Measurements from ENCODE around the gene TRAPPC2L.

The TRAPPC2L gene

GRCh38 chr16:88830258-88830657, 26.7 kb upstream of the TRAPPC2L start:
- no peak overlapping the region for H3K9ac ChIP-seq (ENCODE audit: low read length in 5 of 5)
- peaks cover 0 to 48% (median 27%) of the 10 kb centered on the region in 5 donors for H3K36me3 ChIP-seq (ENCODE audit: control insufficient read depth in 5 of 5, insufficient read depth in 5 of 5, low read length in 5 of 5)
- H3K4me1 ChIP-seq (ENCODE audit: control insufficient read depth in 5 of 5, insufficient read depth in 5 of 5, low read length in 5 of 5), result no peaks in the 10 kb centered on the region
- H3K9me3 ChIP-seq (ENCODE audit: control insufficient read depth in 5 of 5, low read length in 5 of 5), result no peaks in the 10 kb centered on the region
- no peaks in the 10 kb centered on the region for H3K27me3 ChIP-seq (ENCODE audit: control insufficient read depth in 5 of 5, insufficient read depth in 4 of 5, low read length in 5 of 5)
- no peak overlapping the region for H3K27ac ChIP-seq (ENCODE audit: low read depth, low read length)
- H3K4me3 ChIP-seq (ENCODE audit: low read depth in 1 of 5, low read length in 5 of 5), result no peak overlapping the region

GRCh38 chr16:88830783-88831182, 26.1 kb upstream of the TRAPPC2L start:
- peaks cover 0 to 50% (median 27%) of the 10 kb centered on the region in 5 donors for H3K36me3 ChIP-seq (ENCODE audit: control insufficient read depth in 5 of 5, insufficient read depth in 5 of 5, low read length in 5 of 5)
- no peak overlapping the region for H3K27ac ChIP-seq (ENCODE audit: low read depth, low read length)
- H3K4me3 ChIP-seq (ENCODE audit: low read depth in 1 of 5, low read length in 5 of 5), result no peak overlapping the region
- H3K4me1 ChIP-seq (ENCODE audit: control insufficient read depth in 5 of 5, insufficient read depth in 5 of 5, low read length in 5 of 5), result no peaks in the 10 kb centered on the region
- H3K9me3 ChIP-seq (ENCODE audit: control insufficient read depth in 5 of 5, low read length in 5 of 5), result no peaks in the 10 kb centered on the region
- H3K27me3 ChIP-seq (ENCODE audit: control insufficient read depth in 5 of 5, insufficient read depth in 4 of 5, low read length in 5 of 5), result no peaks in the 10 kb centered on the region
- H3K9ac ChIP-seq (ENCODE audit: low read length in 5 of 5), result no peak overlapping the region

GRCh38 chr16:88831838-88832237, 25.1 kb upstream of the TRAPPC2L start:
- Histone ChIP-seq H3K9me3 (ENCODE audit: control insufficient read depth in 5 of 5, low read length in 5 of 5) (no peaks in the 10 kb centered on the region), H3K9ac (ENCODE audit: low read length in 5 of 5) (no peak overlapping the region), H3K4me3 (ENCODE audit: low read depth in 1 of 5, low read length in 5 of 5) (no peak overlapping the region), H3K4me1 (ENCODE audit: control insufficient read depth in 5 of 5, insufficient read depth in 5 of 5, low read length in 5 of 5) (no peaks in the 10 kb centered on the region), H3K36me3 (ENCODE audit: control insufficient read depth in 5 of 5, insufficient read depth in 5 of 5, low read length in 5 of 5) (peaks cover 0 to 48% (median 26%) of the 10 kb centered on the region in 5 donors), H3K27me3 (ENCODE audit: control insufficient read depth in 5 of 5, insufficient read depth in 4 of 5, low read length in 5 of 5) (no peaks in the 10 kb centered on the region), H3K27ac (ENCODE audit: low read depth, low read length) (no peak overlapping the region)

- Histone ChIP-seq H3K9me3 (ENCODE audit: control insufficient read depth in 5 of 5, low read length in 5 of 5) (no peaks in the 10 kb centered on the region), H3K27ac (ENCODE audit: low read depth, low read length) (no peak overlapping the region), H3K27me3 (ENCODE audit: control insufficient read depth in 5 of 5, insufficient read depth in 4 of 5, low read length in 5 of 5) (no peaks in the 10 kb centered on the region), H3K9ac (ENCODE audit: low read length in 5 of 5) (no peak overlapping the region), H3K36me3 (ENCODE audit: control insufficient read depth in 5 of 5, insufficient read depth in 5 of 5, low read length in 5 of 5) (peaks cover 0 to 45% (median 29%) of the 10 kb centered on the region in 5 donors), H3K4me1 (ENCODE audit: control insufficient read depth in 5 of 5, insufficient read depth in 5 of 5, low read length in 5 of 5) (no peaks in the 10 kb centered on the region), H3K4me3 (ENCODE audit: low read depth in 1 of 5, low read length in 5 of 5) (no peak overlapping the region)
These were observed 23.8 kb upstream of the TRAPPC2L start for GRCh38 chr16:88833086-88833485.

- H3K9me3 ChIP-seq (ENCODE audit: control insufficient read depth in 5 of 5, low read length in 5 of 5), result no peaks in the 10 kb centered on the region
- no peak overlapping the region for H3K9ac ChIP-seq (ENCODE audit: low read length in 5 of 5)
- H3K27ac ChIP-seq (ENCODE audit: low read depth, low read length), result no peak overlapping the region
- peaks cover 0 to 51% (median 33%) of the 10 kb centered on the region in 5 donors for H3K36me3 ChIP-seq (ENCODE audit: control insufficient read depth in 5 of 5, insufficient read depth in 5 of 5, low read length in 5 of 5)
- no peak overlapping the region for H3K4me3 ChIP-seq (ENCODE audit: low read depth in 1 of 5, low read length in 5 of 5)
- no peaks in the 10 kb centered on the region for H3K27me3 ChIP-seq (ENCODE audit: control insufficient read depth in 5 of 5, insufficient read depth in 4 of 5, low read length in 5 of 5)
- H3K4me1 ChIP-seq (ENCODE audit: control insufficient read depth in 5 of 5, insufficient read depth in 5 of 5, low read length in 5 of 5), result no peaks in the 10 kb centered on the region
These were observed 22.3 kb upstream of the TRAPPC2L start for GRCh38 chr16:88834670-88835069.

- Histone ChIP-seq H3K27ac (ENCODE audit: low read depth, low read length) (no peak overlapping the region), H3K36me3 (ENCODE audit: control insufficient read depth in 5 of 5, insufficient read depth in 5 of 5, low read length in 5 of 5) (peaks cover 0 to 54% (median 40%) of the 10 kb centered on the region in 5 donors)
These were observed 21.5 kb upstream of the TRAPPC2L start for GRCh38 chr16:88835383-88835782.

GRCh38 chr16:88835818-88836217, 21.1 kb upstream of the TRAPPC2L start:
- Histone ChIP-seq H3K4me1 (ENCODE audit: control insufficient read depth in 5 of 5, insufficient read depth in 5 of 5, low read length in 5 of 5) (no peaks in the 10 kb centered on the region), H3K27ac (ENCODE audit: low read depth, low read length) (no peak overlapping the region), H3K9me3 (ENCODE audit: control insufficient read depth in 5 of 5, low read length in 5 of 5) (no peaks in the 10 kb centered on the region), H3K27me3 (ENCODE audit: control insufficient read depth in 5 of 5, insufficient read depth in 4 of 5, low read length in 5 of 5) (no peaks in the 10 kb centered on the region), H3K4me3 (ENCODE audit: low read depth in 1 of 5, low read length in 5 of 5) (no peak overlapping the region), H3K9ac (ENCODE audit: low read length in 5 of 5) (no peak overlapping the region), H3K36me3 (ENCODE audit: control insufficient read depth in 5 of 5, insufficient read depth in 5 of 5, low read length in 5 of 5) (peaks cover 0 to 54% (median 40%) of the 10 kb centered on the region in 5 donors)

More at GRCh38 chr16:88835383-88835782, 21.5 kb upstream of the TRAPPC2L start:
- Histone ChIP-seq H3K4me1 (ENCODE audit: control insufficient read depth in 5 of 5, insufficient read depth in 5 of 5, low read length in 5 of 5) (no peaks in the 10 kb centered on the region), H3K4me3 (ENCODE audit: low read depth in 1 of 5, low read length in 5 of 5) (no peak overlapping the region), H3K9ac (ENCODE audit: low read length in 5 of 5) (no peak overlapping the region), H3K27me3 (ENCODE audit: control insufficient read depth in 5 of 5, insufficient read depth in 4 of 5, low read length in 5 of 5) (no peaks in the 10 kb centered on the region), H3K9me3 (ENCODE audit: control insufficient read depth in 5 of 5, low read length in 5 of 5) (no peaks in the 10 kb centered on the region)

GRCh38 chr16:88836791-88837190, 20.1 kb upstream of the TRAPPC2L start:
- Histone ChIP-seq H3K4me3 (ENCODE audit: low read depth in 1 of 5, low read length in 5 of 5) (no peak overlapping the region), H3K27ac (ENCODE audit: low read depth, low read length) (no peak overlapping the region), H3K9ac (ENCODE audit: low read length in 5 of 5) (no peak overlapping the region), H3K9me3 (ENCODE audit: control insufficient read depth in 5 of 5, low read length in 5 of 5) (no peaks in the 10 kb centered on the region), H3K27me3 (ENCODE audit: control insufficient read depth in 5 of 5, insufficient read depth in 4 of 5, low read length in 5 of 5) (no peaks in the 10 kb centered on the region), H3K36me3 (ENCODE audit: control insufficient read depth in 5 of 5, insufficient read depth in 5 of 5, low read length in 5 of 5) (peaks cover 0 to 56% (median 38%) of the 10 kb centered on the region in 5 donors), H3K4me1 (ENCODE audit: control insufficient read depth in 5 of 5, insufficient read depth in 5 of 5, low read length in 5 of 5) (no peaks in the 10 kb centered on the region)

- Histone ChIP-seq H3K9me3 (ENCODE audit: control insufficient read depth in 5 of 5, low read length in 5 of 5) (no peaks in the 10 kb centered on the region), H3K36me3 (ENCODE audit: control insufficient read depth in 5 of 5, insufficient read depth in 5 of 5, low read length in 5 of 5) (peaks cover 0 to 65% (median 45%) of the 10 kb centered on the region in 5 donors), H3K27me3 (ENCODE audit: control insufficient read depth in 5 of 5, insufficient read depth in 4 of 5, low read length in 5 of 5) (no peaks in the 10 kb centered on the region), H3K27ac (ENCODE audit: low read depth, low read length) (no peak overlapping the region), H3K4me3 (ENCODE audit: low read depth in 1 of 5, low read length in 5 of 5) (no peak overlapping the region), H3K4me1 (ENCODE audit: control insufficient read depth in 5 of 5, insufficient read depth in 5 of 5, low read length in 5 of 5) (no peaks in the 10 kb centered on the region), H3K9ac (ENCODE audit: low read length in 5 of 5) (no peak overlapping the region)
These were observed 19.1 kb upstream of the TRAPPC2L start for GRCh38 chr16:88837806-88838205.

- Histone ChIP-seq H3K27ac (ENCODE audit: low read depth, low read length) (no peak overlapping the region), H3K9ac (ENCODE audit: low read length in 5 of 5) (no peak overlapping the region), H3K9me3 (ENCODE audit: control insufficient read depth in 5 of 5, low read length in 5 of 5) (no peaks in the 10 kb centered on the region), H3K4me3 (ENCODE audit: low read depth in 1 of 5, low read length in 5 of 5) (no peak overlapping the region), H3K36me3 (ENCODE audit: control insufficient read depth in 5 of 5, insufficient read depth in 5 of 5, low read length in 5 of 5) (peaks cover 0 to 73% (median 52%) of the 10 kb centered on the region in 5 donors), H3K27me3 (ENCODE audit: control insufficient read depth in 5 of 5, insufficient read depth in 4 of 5, low read length in 5 of 5) (no peaks in the 10 kb centered on the region), H3K4me1 (ENCODE audit: control insufficient read depth in 5 of 5, insufficient read depth in 5 of 5, low read length in 5 of 5) (no peaks in the 10 kb centered on the region)
These were observed 18.4 kb upstream of the TRAPPC2L start for GRCh38 chr16:88838566-88838965.

Data from subcutaneous abdominal adipose tissue (tissue), 5 donors.